ENCODE results near the gene CDS2.

Gene CDS2

GRCh38 chr20:5195655-5196054 is 68.8 kb downstream of the CDS2 start:
- H4K12ac ChIP-seq (ENCODE audit: low read depth, low read length) = no peak overlapping the region
- no peak overlapping the region for H3K4ac ChIP-seq (ENCODE audit: low read depth, low read length)
- H2BK12ac ChIP-seq (ENCODE audit: low read length) = no peak overlapping the region
- peaks cover 8 to 20% of the 10 kb centered on the region in 2 experiments for H3K36me3 ChIP-seq (ENCODE audit: control insufficient read depth in 1 of 2, insufficient read depth in 2 of 2, low read length in 2 of 2)
- no peaks in the 10 kb centered on the region for H3K27me3 ChIP-seq (ENCODE audit: insufficient read depth, low read length)
- H4K91ac ChIP-seq (ENCODE audit: low read depth, low read length) = no peak overlapping the region
- no peak overlapping the region for H3K4me2 ChIP-seq (ENCODE audit: low read length)
- no peak overlapping the region for H3K9ac ChIP-seq (ENCODE audit: low read length)
- WGBS (ENCODE audit: extremely low coverage, insufficient coverage, insufficient read length) = no CpG with 5 or more reads among the region's 4 CpGs
- H3K18ac ChIP-seq (ENCODE audit: low read length) = no peak overlapping the region
- H2BK120ac ChIP-seq (ENCODE audit: insufficient read depth, low read length, poor library complexity) = no peak overlapping the region
- no peak overlapping the region for H4K8ac ChIP-seq (ENCODE audit: low read depth, low read length)
- DNase-seq = no peak
- no peak overlapping the region for H2BK5ac ChIP-seq (ENCODE audit: low read depth, low read length, poor library complexity)
- no peak overlapping the region for H3K14ac ChIP-seq (ENCODE audit: low read length)
- H3K27ac ChIP-seq (ENCODE audit: low read depth, low read length) = no peak overlapping the region
- H3K79me1 ChIP-seq (ENCODE audit: low read length) = no peaks in the 10 kb centered on the region
- no peaks in the 10 kb centered on the region for H3K4me1 ChIP-seq (ENCODE audit: control insufficient read depth in 1 of 2, insufficient read depth in 2 of 2, low read length in 2 of 2)
- H3K79me2 ChIP-seq (ENCODE audit: control insufficient read depth, insufficient read depth, low read length, poor library complexity) = no peaks in the 10 kb centered on the region
- no peaks in the 10 kb centered on the region for H3K9me3 ChIP-seq (ENCODE audit: insufficient read depth, low read depth, low read length)
- no peak overlapping the region for H2AFZ ChIP-seq (ENCODE audit: insufficient read depth, low read length, poor library complexity)
- no peak overlapping the region for H3K23ac ChIP-seq (ENCODE audit: low read length)
- H2AK5ac ChIP-seq (ENCODE audit: low read length) = no peak overlapping the region
- no peak overlapping the region for H3K4me3 ChIP-seq (ENCODE audit: low read depth, low read length)

- WGBS (ENCODE audit: extremely low coverage, insufficient coverage, insufficient read length) = no CpG with 5 or more reads among the region's 4 CpGs
- Histone ChIP-seq H3K79me2 (ENCODE audit: control insufficient read depth, insufficient read depth, low read length, poor library complexity) (no peaks in the 10 kb centered on the region), H4K91ac (ENCODE audit: low read depth, low read length) (no peak overlapping the region), H2BK5ac (ENCODE audit: low read depth, low read length, poor library complexity) (no peak overlapping the region), H2AK5ac (ENCODE audit: low read length) (no peak overlapping the region), H3K4me3 (ENCODE audit: low read depth, low read length) (no peak overlapping the region), H3K23ac (ENCODE audit: low read length) (no peak overlapping the region), H3K14ac (ENCODE audit: low read length) (no peak overlapping the region), H4K12ac (ENCODE audit: low read depth, low read length) (no peak overlapping the region), H3K9ac (ENCODE audit: low read length) (peak overlapping the region; percentile 13), H3K79me1 (ENCODE audit: low read length) (no peaks in the 10 kb centered on the region), H3K27me3 (ENCODE audit: insufficient read depth, low read length) (no peaks in the 10 kb centered on the region), H2AFZ (ENCODE audit: insufficient read depth, low read length, poor library complexity) (no peak overlapping the region), H2BK12ac (ENCODE audit: low read length) (no peak overlapping the region), H3K4ac (ENCODE audit: low read depth, low read length) (no peak overlapping the region), H3K4me2 (ENCODE audit: low read length) (no peak overlapping the region), H3K36me3 (ENCODE audit: control insufficient read depth in 1 of 2, insufficient read depth in 2 of 2, low read length in 2 of 2) (peaks cover 8 to 18% of the 10 kb centered on the region in 2 experiments), H2BK120ac (ENCODE audit: insufficient read depth, low read length, poor library complexity) (no peak overlapping the region), H3K27ac (ENCODE audit: low read depth, low read length) (no peak overlapping the region), H4K8ac (ENCODE audit: low read depth, low read length) (no peak overlapping the region), H3K4me1 (ENCODE audit: control insufficient read depth in 1 of 2, insufficient read depth in 2 of 2, low read length in 2 of 2) (no peaks in the 10 kb centered on the region), H3K9me3 (ENCODE audit: insufficient read depth, low read depth, low read length) (no peaks in the 10 kb centered on the region), H3K18ac (ENCODE audit: low read length) (no peak overlapping the region)
- no peak for DNase-seq
These were observed 69.3 kb downstream of the CDS2 start for GRCh38 chr20:5196149-5196548.

- Histone ChIP-seq H3K4me1 (ENCODE audit: control insufficient read depth in 1 of 2, insufficient read depth in 2 of 2, low read length in 2 of 2) (no peaks in the 10 kb centered on the region), H3K79me1 (ENCODE audit: low read length) (no peaks in the 10 kb centered on the region), H3K27ac (ENCODE audit: low read depth, low read length) (no peak overlapping the region), H2BK120ac (ENCODE audit: insufficient read depth, low read length, poor library complexity) (no peak overlapping the region), H4K8ac (ENCODE audit: low read depth, low read length) (no peak overlapping the region), H3K23ac (ENCODE audit: low read length) (no peak overlapping the region), H3K36me3 (ENCODE audit: control insufficient read depth in 1 of 2, insufficient read depth in 2 of 2, low read length in 2 of 2) (peaks cover 8 to 15% of the 10 kb centered on the region in 2 experiments), H4K91ac (ENCODE audit: low read depth, low read length) (no peak overlapping the region), H3K4ac (ENCODE audit: low read depth, low read length) (no peak overlapping the region), H3K79me2 (ENCODE audit: control insufficient read depth, insufficient read depth, low read length, poor library complexity) (no peaks in the 10 kb centered on the region), H3K4me3 (ENCODE audit: low read depth, low read length) (no peak overlapping the region), H2BK5ac (ENCODE audit: low read depth, low read length, poor library complexity) (no peak overlapping the region), H3K4me2 (ENCODE audit: low read length) (no peak overlapping the region), H3K9me3 (ENCODE audit: insufficient read depth, low read depth, low read length) (no peaks in the 10 kb centered on the region), H4K12ac (ENCODE audit: low read depth, low read length) (no peak overlapping the region), H3K18ac (ENCODE audit: low read length) (no peak overlapping the region), H2BK12ac (ENCODE audit: low read length) (no peak overlapping the region), H3K14ac (ENCODE audit: low read length) (no peak overlapping the region), H2AK5ac (ENCODE audit: low read length) (no peak overlapping the region), H2AFZ (ENCODE audit: insufficient read depth, low read length, poor library complexity) (no peak overlapping the region), H3K9ac (ENCODE audit: low read length) (peak overlapping the region; percentile 7), H3K27me3 (ENCODE audit: insufficient read depth, low read length) (no peaks in the 10 kb centered on the region)
- no CpG with 5 or more reads among the region's 11 CpGs for WGBS (ENCODE audit: extremely low coverage, insufficient coverage, insufficient read length)
- no peak for DNase-seq
These were observed 70.5 kb downstream of the CDS2 start for GRCh38 chr20:5197270-5197827.

GRCh38 chr20:5197847-5198650 is 71.2 kb downstream of the CDS2 start:
- no peak overlapping the region for H3K4me3 ChIP-seq (ENCODE audit: low read depth, low read length)
- no peak overlapping the region for H3K4me2 ChIP-seq (ENCODE audit: low read length)
- H3K4me1 ChIP-seq (ENCODE audit: control insufficient read depth in 1 of 2, insufficient read depth in 2 of 2, low read length in 2 of 2) = no peaks in the 10 kb centered on the region
- H3K9ac ChIP-seq (ENCODE audit: low read length) = no peak overlapping the region
- H4K91ac ChIP-seq (ENCODE audit: low read depth, low read length) = no peak overlapping the region
- no peaks in the 10 kb centered on the region for H3K9me3 ChIP-seq (ENCODE audit: insufficient read depth, low read depth, low read length)
- H2AFZ ChIP-seq (ENCODE audit: insufficient read depth, low read length, poor library complexity) = no peak overlapping the region
- no peaks in the 10 kb centered on the region for H3K79me1 ChIP-seq (ENCODE audit: low read length)
- no peak for DNase-seq
- H3K23ac ChIP-seq (ENCODE audit: low read length) = no peak overlapping the region
- WGBS (ENCODE audit: extremely low coverage, insufficient coverage, insufficient read length) = no CpG with 5 or more reads among the region's 10 CpGs
- no peaks in the 10 kb centered on the region for H3K27me3 ChIP-seq (ENCODE audit: insufficient read depth, low read length)
- H4K12ac ChIP-seq (ENCODE audit: low read depth, low read length) = no peak overlapping the region
- H2BK5ac ChIP-seq (ENCODE audit: low read depth, low read length, poor library complexity) = no peak overlapping the region
- no peak overlapping the region for H2BK12ac ChIP-seq (ENCODE audit: low read length)
- no peak overlapping the region for H2BK120ac ChIP-seq (ENCODE audit: insufficient read depth, low read length, poor library complexity)
- no peak overlapping the region for H2AK5ac ChIP-seq (ENCODE audit: low read length)
- H3K79me2 ChIP-seq (ENCODE audit: control insufficient read depth, insufficient read depth, low read length, poor library complexity) = no peaks in the 10 kb centered on the region
- H3K14ac ChIP-seq (ENCODE audit: low read length) = no peak overlapping the region
- peaks cover 5 to 12% of the 10 kb centered on the region in 2 experiments for H3K36me3 ChIP-seq (ENCODE audit: control insufficient read depth in 1 of 2, insufficient read depth in 2 of 2, low read length in 2 of 2)
- no peak overlapping the region for H4K8ac ChIP-seq (ENCODE audit: low read depth, low read length)
- no peak overlapping the region for H3K4ac ChIP-seq (ENCODE audit: low read depth, low read length)
- no peak overlapping the region for H3K27ac ChIP-seq (ENCODE audit: low read depth, low read length)
- no peak overlapping the region for H3K18ac ChIP-seq (ENCODE audit: low read length)
